Cardiac fibroblast (primary cell): ENCODE measurements around the gene TTLL4.

Experiments
- DNase-seq, 2 donors: peaks; one replicate each; pipeline versions ENCODE4 v3.0.0 to v3.0.0-alpha.2; 2010; ENCODE audit warnings: low read depth in 2 of 2
- H3K4me3 ChIP-seq, 2 donors: replicated peaks in 1 of 2; 1 replicate in 1 of 2; 2 replicates in 1 of 2; pipeline ENCODE4 v1.5.1; 2011; ENCODE audit warnings: low read depth in 2 of 2, low read length in 2 of 2, mild to moderate bottlenecking in 2 of 2, moderate library complexity in 1 of 2
- TF ChIP-seq, protein P1 (sequence below): IDR thresholded peaks from one replicate; pipeline ENCODE4 v1.5.1; 2011; ENCODE audit warnings: low read depth, mild to moderate bottlenecking, low read length, inconsistent platforms

TTLL4 gene

DNA sequence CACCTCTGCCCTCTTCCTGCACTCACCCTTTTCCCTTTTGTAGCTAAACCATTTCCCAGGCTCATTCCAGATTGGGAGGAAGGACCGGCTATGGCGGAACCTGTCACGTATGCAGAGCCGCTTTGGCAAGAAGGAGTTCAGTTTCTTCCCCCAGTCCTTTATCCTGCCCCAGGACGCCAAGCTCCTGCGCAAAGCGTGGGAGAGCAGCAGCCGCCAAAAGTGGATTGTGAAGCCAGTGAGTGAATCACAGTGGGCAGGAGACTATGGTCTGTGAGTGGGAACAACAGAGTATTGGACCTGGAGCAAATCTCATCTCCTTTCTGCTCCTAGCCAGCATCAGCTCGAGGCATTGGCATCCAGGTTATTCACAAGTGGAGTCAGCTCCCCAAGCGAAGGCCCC lies 36.3 kb downstream of the TTLL4 start:
- no peak overlapping the region for H3K4me3 ChIP-seq
- TF ChIP-seq, protein P1, sequence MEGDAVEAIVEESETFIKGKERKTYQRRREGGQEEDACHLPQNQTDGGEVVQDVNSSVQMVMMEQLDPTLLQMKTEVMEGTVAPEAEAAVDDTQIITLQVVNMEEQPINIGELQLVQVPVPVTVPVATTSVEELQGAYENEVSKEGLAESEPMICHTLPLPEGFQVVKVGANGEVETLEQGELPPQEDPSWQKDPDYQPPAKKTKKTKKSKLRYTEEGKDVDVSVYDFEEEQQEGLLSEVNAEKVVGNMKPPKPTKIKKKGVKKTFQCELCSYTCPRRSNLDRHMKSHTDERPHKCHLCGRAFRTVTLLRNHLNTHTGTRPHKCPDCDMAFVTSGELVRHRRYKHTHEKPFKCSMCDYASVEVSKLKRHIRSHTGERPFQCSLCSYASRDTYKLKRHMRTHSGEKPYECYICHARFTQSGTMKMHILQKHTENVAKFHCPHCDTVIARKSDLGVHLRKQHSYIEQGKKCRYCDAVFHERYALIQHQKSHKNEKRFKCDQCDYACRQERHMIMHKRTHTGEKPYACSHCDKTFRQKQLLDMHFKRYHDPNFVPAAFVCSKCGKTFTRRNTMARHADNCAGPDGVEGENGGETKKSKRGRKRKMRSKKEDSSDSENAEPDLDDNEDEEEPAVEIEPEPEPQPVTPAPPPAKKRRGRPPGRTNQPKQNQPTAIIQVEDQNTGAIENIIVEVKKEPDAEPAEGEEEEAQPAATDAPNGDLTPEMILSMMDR = no peak
- no peak for DNase-seq

DNA sequence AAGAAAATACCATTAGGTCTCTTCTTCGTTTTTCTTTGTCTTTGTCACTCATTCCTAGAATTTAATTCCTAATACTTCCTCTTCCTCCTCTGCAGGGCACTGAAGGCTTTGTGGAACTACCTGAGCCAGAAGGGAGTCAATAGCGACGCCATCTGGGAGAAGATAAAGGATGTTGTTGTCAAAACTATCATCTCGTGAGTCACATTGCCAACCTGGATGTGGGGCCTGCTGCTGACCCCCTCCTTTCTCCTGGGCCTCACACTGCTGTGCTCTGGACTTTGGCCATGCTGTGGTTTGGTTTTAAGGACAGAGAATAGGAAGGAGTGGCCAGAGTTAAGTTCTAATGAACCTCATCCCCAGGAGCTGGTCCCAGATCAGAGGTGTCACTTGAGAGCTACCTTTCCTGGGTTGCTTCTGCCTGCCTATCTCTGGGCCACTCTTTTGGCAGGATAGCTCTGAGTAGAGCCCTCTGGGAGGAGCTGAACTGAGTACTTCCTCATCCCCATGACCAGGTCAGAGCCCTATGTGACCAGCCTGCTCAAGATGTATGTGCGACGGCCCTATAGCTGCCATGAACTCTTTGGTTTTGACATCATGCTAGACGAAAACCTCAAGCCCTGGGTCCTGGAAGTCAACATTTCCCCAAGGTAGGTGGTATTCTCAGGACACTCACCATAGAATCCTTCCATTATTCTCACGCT lies 38.3 kb downstream of the TTLL4 start:
- DNase-seq = no peak
- TF ChIP-seq, protein P1 = no peak
- no peak overlapping the region for H3K4me3 ChIP-seq

DNA sequence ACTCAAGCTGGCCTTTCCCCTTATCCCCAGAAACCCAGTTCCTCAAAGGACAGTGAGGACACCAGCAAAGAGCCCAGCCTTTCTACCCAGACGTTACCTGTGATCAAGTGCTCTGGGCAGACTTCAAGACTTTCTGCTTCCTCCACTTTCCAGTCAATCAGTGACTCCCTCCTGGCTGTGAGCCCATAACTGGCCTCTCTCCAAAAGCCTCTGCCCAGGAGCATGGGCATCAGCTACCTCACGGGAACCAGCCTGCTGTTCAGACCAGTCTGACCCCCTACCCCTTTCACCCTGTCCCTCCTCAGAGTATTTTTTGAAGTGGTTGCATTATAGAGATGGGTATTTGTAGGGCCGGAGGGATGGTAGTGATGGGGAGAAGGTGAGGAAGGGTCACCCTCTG lies 43.6 kb downstream of the TTLL4 start:
- no peak for DNase-seq
- H3K4me3 ChIP-seq = no peak overlapping the region
- TF ChIP-seq, protein P1 = no peak

DNA sequence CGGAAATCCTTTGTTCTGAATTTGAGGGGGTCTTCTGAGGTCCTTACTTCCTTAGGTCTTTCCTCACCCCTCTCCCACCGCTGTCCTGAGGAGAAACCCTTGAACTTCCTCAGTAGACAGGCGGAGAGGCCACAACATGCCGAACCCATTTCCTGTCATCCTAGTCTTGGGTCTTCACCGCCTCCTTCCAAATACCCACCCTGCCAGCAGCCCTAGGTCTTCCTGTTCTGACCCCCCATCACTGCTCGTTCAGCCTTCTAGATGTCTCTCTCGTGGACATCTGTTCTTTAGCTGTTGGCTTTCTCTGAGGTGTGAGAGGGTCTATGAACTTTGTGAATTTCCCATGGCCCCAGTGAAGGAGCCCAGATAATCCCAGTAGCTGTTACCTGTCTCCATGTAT lies 44.1 kb downstream of the TTLL4 start:
- no peak overlapping the region for H3K4me3 ChIP-seq

DNA sequence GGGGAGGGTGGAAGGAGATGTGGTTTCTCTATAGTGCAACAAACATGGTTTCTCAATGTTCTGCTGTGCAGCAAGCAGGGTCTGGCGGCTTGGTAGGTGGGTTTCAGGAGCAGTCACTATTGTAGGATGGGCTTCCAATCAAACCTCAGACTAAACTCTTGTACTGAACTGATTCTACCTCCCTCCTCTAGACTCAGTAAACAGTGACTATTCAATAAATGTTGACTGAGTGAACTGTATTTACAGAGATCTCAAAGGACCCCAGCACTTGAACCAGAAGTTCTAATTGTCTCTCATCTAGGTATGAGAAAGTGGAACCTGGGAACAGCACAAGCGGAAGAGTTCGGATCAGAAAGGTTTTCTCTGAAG lies 44.5 kb downstream of the TTLL4 start:
- TF ChIP-seq, protein P1 = no peak
- no peak overlapping the region for H3K4me3 ChIP-seq
- no peak for DNase-seq

More for the DNA sequence above, 44.1 kb downstream of the TTLL4 start:
- TF ChIP-seq, protein P1 = no peak
- no peak for DNase-seq

DNA sequence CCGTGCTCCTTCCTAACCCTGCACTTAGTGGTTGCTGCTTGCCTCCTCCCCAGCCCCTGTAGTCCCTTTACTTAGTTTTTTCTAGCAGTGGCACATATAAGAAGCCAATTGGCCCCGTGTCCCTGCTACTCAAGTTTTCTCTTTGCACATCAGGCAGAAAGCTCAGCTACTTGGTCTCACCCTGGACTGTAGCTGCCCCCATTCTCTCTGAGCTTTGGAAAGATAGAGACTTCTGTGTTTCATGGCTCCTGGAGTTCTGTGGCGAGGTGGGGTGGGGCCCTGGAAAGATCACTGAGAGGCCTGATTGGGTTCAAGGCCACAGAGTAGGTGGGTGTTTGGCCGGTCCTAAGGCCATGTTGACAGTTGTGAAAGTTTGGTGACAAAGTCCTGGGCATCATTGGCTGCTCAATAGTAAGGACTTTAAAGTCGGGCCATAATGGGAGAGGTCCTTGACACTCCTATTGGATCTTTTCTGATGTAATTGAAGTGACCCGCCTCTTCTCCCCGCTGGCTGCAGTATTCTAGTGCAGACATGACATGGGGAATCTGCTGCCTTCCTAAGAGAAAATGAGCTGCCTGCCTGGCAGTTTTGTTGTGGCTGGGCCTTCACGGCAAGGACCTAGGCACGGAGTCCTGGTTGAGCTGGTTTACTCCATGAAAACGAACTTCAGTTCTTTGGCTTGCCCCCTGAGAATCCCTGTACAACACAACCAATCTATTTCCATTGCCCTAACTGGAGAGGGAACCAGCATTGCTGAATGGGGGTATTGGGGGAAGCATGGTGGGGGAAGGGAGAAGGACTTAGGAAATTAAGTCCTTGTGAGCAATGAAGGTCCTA lies 45.2 kb downstream of the TTLL4 start:
- TF ChIP-seq, protein P1 = no peak
- no peak for DNase-seq
- no peak overlapping the region for H3K4me3 ChIP-seq
